Endothelial cell of umbilical vein (primary cell): Measurements from ENCODE around the gene RABEP1. TPM values are rescaled to one million over a fixed set of nuclear protein-coding genes. Genes with fewer than 3 reads are reported as not detected.

Source experiments
- BruUV-seq: library from RNA; stranded (reverse); fragments of 400-500 nt; replicated peaks from 2 replicates; lab custom pipeline; 2021; lab: Mats Ljungman, UMichigan
- CTCF ChIA-PET: fragments of 300-600, 350-600 bp; sonication (Branson Sonifier 250); formaldehyde crosslinking; loops from one replicate; lab custom pipeline; 2021; ENCODE audit warnings: antibody characterized with exemption, inconsistent platforms; lab: Charles Lee
- POLR2A ChIA-PET: fragments of 300-600, 350-600 bp; sonication (Branson Sonifier 250); formaldehyde crosslinking; loops from one replicate; lab custom pipeline; 2021; ENCODE audit warnings: antibody characterized with exemption, inconsistent platforms; lab: Charles Lee
- DNase-seq: peaks from one replicate; pipeline ENCODE4 v3.0.0-alpha.2; 2011; ENCODE audit warnings: low read depth, low spot score
- FAIRE-seq: peaks from 2 replicates; lab custom pipeline; 2011; peaks lifted over from hg19 to GRCh38; lab: Jason Lieb, UNC
- H2AFZ ChIP-seq: 2 replicates; pipeline ENCODE4 v1.6.0; 2012; ENCODE audit warnings: low read depth, low read length, control low read depth, inconsistent platforms
- H3K27ac ChIP-seq: 2 replicates; pipeline ENCODE4 v1.5.1; 2011; ENCODE audit warnings: low read depth, mild to moderate bottlenecking, control low read depth, low read length, moderate library complexity; ENCODE audit not compliant: insufficient read depth
- H3K27me3 ChIP-seq, 2 experiments: 2 replicates each; pipeline versions ENCODE4 v1.6.0 to v1.6.1; 2011; ENCODE audit warnings: low read length in 2 of 2, mixed read lengths in 1 of 2; ENCODE audit not compliant: control insufficient read depth in 2 of 2, insufficient read depth in 2 of 2
- H3K36me3 ChIP-seq, 2 experiments: 2 replicates in 1 of 2; 3 replicates in 1 of 2; pipeline ENCODE4 v1.5.1; 2011; ENCODE audit warnings: low read length in 2 of 2, mild to moderate bottlenecking in 1 of 2, moderate library complexity in 1 of 2; ENCODE audit not compliant: control insufficient read depth in 2 of 2, insufficient read depth in 2 of 2; ENCODE audit errors: extremely low read depth in 1 of 2
- H3K4me1 ChIP-seq: 3 replicates; pipeline ENCODE4 v1.5.1; 2011; ENCODE audit warnings: mild to moderate bottlenecking, low read length; ENCODE audit not compliant: control insufficient read depth, insufficient read depth; ENCODE audit errors: extremely low read depth
- H3K4me2 ChIP-seq: 2 replicates; pipeline ENCODE4 v1.6.1; 2011; ENCODE audit warnings: low read length, control low read depth, mixed read lengths; ENCODE audit not compliant: insufficient read depth
- H3K4me3 ChIP-seq, 3 experiments: fragments of 200-600 bp in 1 of 3; sonication (generic), shearing (Covaris generic) in 1 of 3; replicated peaks in 1 of 3; 2 replicates each; pipeline ENCODE4 v1.5.1; 2011 to 2016; ENCODE audit warnings: control low read depth in 3 of 3, low read length in 3 of 3, mild to moderate bottlenecking in 2 of 3, inconsistent platforms in 1 of 3, low read depth in 1 of 3, moderate library complexity in 1 of 3; ENCODE audit not compliant: insufficient read depth in 1 of 3
- H3K79me2 ChIP-seq: 2 replicates; pipeline ENCODE4 v1.6.0; 2012; ENCODE audit warnings: low read length, inconsistent platforms; ENCODE audit not compliant: control insufficient read depth, insufficient read depth
- H3K9ac ChIP-seq: replicated peaks from 2 replicates; pipeline ENCODE3; 2011; ENCODE audit warnings: low read length, control low read depth; ENCODE audit not compliant: insufficient read depth; ENCODE audit errors: extremely low read depth
- H3K9me1 ChIP-seq: replicated peaks from 3 replicates; pipeline ENCODE4 v1.6.0; 2011; ENCODE audit warnings: mild to moderate bottlenecking, low read length; ENCODE audit not compliant: control insufficient read depth, insufficient read depth; ENCODE audit errors: extremely low read depth
- H3K9me3 ChIP-seq: replicated peaks from 2 replicates; pipeline ENCODE4 v1.5.1; 2012; ENCODE audit warnings: low read length, inconsistent platforms; ENCODE audit not compliant: control insufficient read depth, insufficient read depth
- H4K20me1 ChIP-seq: replicated peaks from 2 replicates; pipeline ENCODE3; 2011; ENCODE audit warnings: mild to moderate bottlenecking, low read length; ENCODE audit not compliant: control insufficient read depth, insufficient read depth; ENCODE audit errors: extremely low read depth
- CTCF ChIP-seq, 2 donors: IDR thresholded peaks; 1 replicate in 1 of 2; 2 replicates in 1 of 2; pipeline ENCODE4 v1.5.1; 2011; ENCODE audit warnings: low read length in 2 of 2, mild to moderate bottlenecking in 2 of 2, moderate library complexity in 2 of 2, control low read depth in 1 of 2, inconsistent platforms in 1 of 2, low read depth in 1 of 2; ENCODE audit not compliant: insufficient read depth in 1 of 2; ENCODE audit errors: extremely low read depth in 1 of 2
- EZH2 ChIP-seq: IDR thresholded peaks from 2 replicates; pipeline ENCODE4 v1.6.1; 2012; ENCODE audit warnings: borderline replicate concordance, low read depth, mild to moderate bottlenecking, moderate library complexity, low read length, inconsistent platforms; ENCODE audit not compliant: severe bottlenecking
- FOS ChIP-seq: IDR thresholded peaks from 2 replicates; pipeline ENCODE4 v1.6.1; 2011; ENCODE audit warnings: mild to moderate bottlenecking, low read length, moderate library complexity, borderline replicate concordance; ENCODE audit not compliant: insufficient read depth
- GATA2 ChIP-seq: IDR thresholded peaks from 2 replicates; pipeline ENCODE4 v1.7.0; 2011; ENCODE audit warnings: low read depth, mild to moderate bottlenecking, moderate library complexity, mixed read lengths, low read length; ENCODE audit not compliant: insufficient read length, insufficient read depth
- JUN ChIP-seq: IDR thresholded peaks from 2 replicates; pipeline ENCODE4 v1.6.1; 2011; ENCODE audit warnings: borderline replicate concordance, low read depth; ENCODE audit not compliant: insufficient read length, insufficient read depth
- MAX ChIP-seq: IDR thresholded peaks from 2 replicates; pipeline ENCODE4 v1.6.1; 2011; ENCODE audit not compliant: insufficient read depth, insufficient read length
- MYC ChIP-seq: IDR thresholded peaks from one replicate; pipeline ENCODE4 v1.6.1; 2011; ENCODE audit warnings: mild to moderate bottlenecking, low read depth, low read length
- POLR2A ChIP-seq: IDR thresholded peaks from 2 replicates; pipeline ENCODE4 v1.6.1; 2012; ENCODE audit warnings: low read depth, mild to moderate bottlenecking, control low read depth, low read length
- POLR2AphosphoS5 ChIP-seq: IDR thresholded peaks from 2 replicates; pipeline ENCODE4 v1.6.1; 2012; ENCODE audit warnings: low read depth, mild to moderate bottlenecking, control low read depth, low read length, moderate library complexity; ENCODE audit not compliant: insufficient read depth
- dilution Hi-C: fragments of 300-500 bp; cut with MboI; formaldehyde crosslinking; loops from one replicate; pipeline ENCODE4 v1.15.0; 2019; ENCODE audit warnings: low sequenced_read_pairs; ENCODE audit not compliant: extremely low pct_ligation_motif_present
- intact Hi-C: fragments of 100-400 bp; cut with micrococcal nuclease; formaldehyde crosslinking; loops from one replicate; pipeline ENCODE4 v1.10.0; 2022
- polyA plus RNA-seq, 4 experiments: library from polyadenylated mRNA; depleted of rRNA in 3 of 4; stranded (reverse) in 3 of 4; unstranded in 1 of 4; fragments of >200 nt; gene quantifications; 2 replicates each; pipeline versions ENCODE4 v1.2.1 to v1.2.3, GENCODE V29; 2011 to 2012; ENCODE audit warnings: missing spikeins in 1 of 4
- total RNA-seq: library from RNA; stranded (reverse); gene quantifications from 2 replicates; pipeline ENCODE4 v1.2.3, GENCODE V29; 2021

The RABEP1 gene
- total and polyA plus RNA-seq, 2 donors (not counting 3 experiments of a cell fraction or from before 2014, with no cell fraction given), result 10.1 to 54.8 TPM

- intact Hi-C loops (no loop called here), dilution Hi-C loops (no loop called here)
- ChIA-PET POLR2A (no interaction called here), CTCF (interaction anchor here (2.0 kb wide), 1 partner anchor 9 kb away, joined by 7 read pairs; no protein-coding TSS in a partner anchor)
- FAIRE-seq, result no peak
- Histone ChIP-seq H3K4me2 (no peak overlapping the region), H3K4me1 (no peaks in the 10 kb centered on the region), H3K79me2 (no peaks in the 10 kb centered on the region), H3K36me3 (peaks cover 16 to 48% of the 10 kb centered on the region in 2 experiments), H3K9me1 (no peaks in the 10 kb centered on the region), H3K27ac (no peak overlapping the region), H2AFZ (no peak overlapping the region), H3K9me3 (no peaks in the 10 kb centered on the region), H3K4me3 (no peak overlapping the region), H3K9ac (no peak overlapping the region), H4K20me1 (no peaks in the 10 kb centered on the region), H3K27me3 (no peaks in the 10 kb centered on the region)
- BruUV-seq, result no TSS peak
- no peak for TF ChIP-seq JUN
- no peak for TF ChIP-seq GATA2
- no peak for TF ChIP-seq MAX
- no peak for DNase-seq
These were observed 99.5 kb downstream of the RABEP1 start for GRCh38 chr17:5381542-5381941.

- dilution Hi-C loops, result no loop called here
These were observed 109.6 kb downstream of the RABEP1 start for GRCh38 chr17:5391678-5392077.

More at GRCh38 chr17:5391678-5392077, 109.6 kb downstream of the RABEP1 start:
- no TSS peak for BruUV-seq
- ChIA-PET POLR2A (no interaction called here), CTCF (interaction anchor here (2.4 kb wide), 1 partner anchor 11 kb away, joined by 7 read pairs; no protein-coding TSS in a partner anchor)
- intact Hi-C loops, result no loop called here
- H3K27ac ChIP-seq, result no peak overlapping the region
- no peak overlapping the region for H3K4me2 ChIP-seq
- H3K4me3 ChIP-seq, result no peak overlapping the region
- no peaks in the 10 kb centered on the region for H4K20me1 ChIP-seq
- TF ChIP-seq EZH2 (no peak), JUN (no peak), FOS (no peak), POLR2AphosphoS5 (no peak), CTCF (IDR thresholded peaks at IDR 0.05; ENCODE audit: extremely low read depth in 1 of 2, insufficient read depth in 1 of 2, low read depth in 1 of 2, low read length in 2 of 2) (no peak), MYC (no peak), MAX (no peak), POLR2A (no peak), GATA2 (no peak)
- no peaks in the 10 kb centered on the region for H3K9me3 ChIP-seq
- H3K4me1 ChIP-seq, result no peaks in the 10 kb centered on the region
- DNase-seq, result no peak
- FAIRE-seq, result no peak
- H3K79me2 ChIP-seq, result no peaks in the 10 kb centered on the region
- no peaks in the 10 kb centered on the region for H3K9me1 ChIP-seq
- no peaks in the 10 kb centered on the region for H3K27me3 ChIP-seq
- peaks cover 24% of the 10 kb centered on the region in 2 experiments for H3K36me3 ChIP-seq
- no peak overlapping the region for H3K9ac ChIP-seq
- H2AFZ ChIP-seq, result no peak overlapping the region
